RPMI7951 (cell line): ENCODE data around the gene RTF1. TPM values are rescaled to one million over a fixed set of nuclear protein-coding genes. Genes with fewer than 3 reads are reported as not detected.
"Not testable (repeated sequence)": the region's sequence is repeated elsewhere in the genome, so short reads cannot be mapped to it uniquely, and the experiment has no call there.

Source experiments
- DNase-seq: peaks from one replicate; pipeline ENCODE4 v3.0.0-alpha.2; 2012; ENCODE audit warnings: low read depth
- total RNA-seq: library from RNA; depleted of rRNA; stranded (reverse); fragments of >200 nt; shearing (Covaris generic); gene quantifications from 2 replicates; pipeline ENCODE4 v1.2.3, GENCODE V29; 2014

Gene RTF1
- total RNA-seq, 1 experiment from 2014 or later, result 25.1 TPM

DNA sequence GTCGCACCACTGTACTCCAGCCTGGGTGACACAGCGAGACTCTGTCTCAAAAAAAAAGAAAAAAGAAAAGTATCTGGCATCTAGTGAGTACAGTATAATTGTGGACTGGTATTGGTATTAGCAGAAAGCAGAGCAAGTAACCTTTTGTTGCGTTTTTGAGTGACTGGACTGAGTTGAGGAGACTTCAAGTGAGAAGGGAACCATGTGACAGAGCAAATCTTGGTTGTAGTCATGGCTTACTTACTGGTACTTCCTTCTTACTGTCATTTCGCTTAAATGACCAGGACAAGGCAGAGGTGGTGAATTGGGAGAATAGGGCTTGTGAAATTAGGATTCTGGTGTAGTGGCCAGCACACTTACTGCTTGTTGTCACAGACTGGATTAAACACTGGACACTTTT lies 20.6 kb downstream of the RTF1 start:
- no peak for DNase-seq

DNA sequence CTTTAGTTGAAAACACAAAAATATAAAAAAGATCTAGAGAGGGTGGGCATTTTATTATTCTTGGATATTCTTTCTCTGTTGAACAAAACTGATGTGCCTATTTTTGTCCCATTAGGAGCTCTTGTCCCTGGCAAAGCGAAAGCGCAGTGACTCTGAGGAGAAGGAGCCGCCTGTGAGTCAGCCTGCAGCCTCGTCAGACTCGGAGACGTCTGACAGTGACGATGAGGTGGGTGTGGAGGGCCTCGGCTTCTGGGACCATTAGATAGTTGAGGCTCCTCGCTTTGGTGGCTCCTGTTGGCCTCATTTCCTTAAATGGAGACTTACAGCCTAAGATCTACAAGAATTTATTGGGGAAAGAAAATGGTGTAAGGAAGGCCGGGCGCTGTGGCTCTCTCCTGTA lies 21.3 kb downstream of the RTF1 start:
- no peak for DNase-seq

DNA sequence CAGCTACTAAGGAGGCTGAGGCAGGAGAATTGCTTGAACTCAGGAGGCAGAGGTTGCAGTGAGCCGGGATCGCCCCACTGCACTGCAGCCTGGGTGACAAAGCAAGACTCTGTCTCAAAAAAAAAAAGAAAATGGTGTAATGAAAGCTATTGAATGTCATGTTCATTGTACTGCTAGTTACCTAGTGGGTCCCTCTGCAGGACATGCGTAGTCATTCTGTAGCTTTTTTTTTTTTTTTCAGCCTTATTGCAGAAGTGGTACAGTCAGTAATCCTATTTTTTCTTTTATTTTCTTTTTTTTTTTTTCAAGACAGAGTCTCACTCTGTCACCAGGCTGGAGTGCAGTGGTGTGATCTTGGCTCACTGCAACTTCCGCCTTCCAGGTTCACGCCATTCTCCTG lies 21.9 kb downstream of the RTF1 start:
- DNase-seq, result not testable (repeated sequence)

DNA sequence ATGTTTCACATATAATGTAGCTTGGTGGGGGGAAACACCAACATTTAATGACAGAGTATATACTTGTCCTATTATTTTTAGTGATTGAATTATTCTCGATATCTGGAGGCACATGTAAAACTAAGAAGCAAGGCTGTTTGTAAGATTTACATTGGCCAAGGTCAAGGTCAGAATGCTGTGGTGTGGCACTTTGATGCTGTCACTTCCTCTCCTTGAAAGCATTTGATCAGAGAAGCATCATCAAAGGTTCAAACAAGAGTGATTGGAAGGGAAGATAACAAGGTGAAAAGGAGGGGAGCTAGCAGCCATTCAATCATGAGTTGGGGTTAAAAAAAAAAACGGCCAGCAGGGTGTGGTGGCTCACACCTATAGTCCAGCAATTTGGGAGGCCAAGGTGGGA lies 26.4 kb downstream of the RTF1 start:
- DNase-seq, result no peak

DNA sequence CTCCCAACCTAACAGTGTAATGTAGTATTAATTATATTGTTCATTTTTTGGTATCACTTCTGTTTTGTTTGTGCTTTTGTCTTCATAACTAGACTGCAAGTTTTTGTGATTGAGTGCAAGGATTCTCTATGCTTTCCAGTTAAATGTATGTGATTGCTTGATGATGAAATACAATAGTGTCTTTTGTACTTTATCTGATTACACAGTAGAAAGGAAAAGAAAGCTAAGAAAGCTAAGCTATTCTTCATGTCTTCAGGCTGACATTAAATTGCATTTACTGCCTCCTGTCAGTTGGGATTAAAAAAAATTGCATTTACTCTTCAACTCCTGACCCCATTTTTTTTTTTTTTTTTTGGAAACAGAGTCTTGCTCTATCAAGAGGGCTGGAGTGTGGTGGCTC lies 28.5 kb downstream of the RTF1 start:
- DNase-seq, result no peak

DNA sequence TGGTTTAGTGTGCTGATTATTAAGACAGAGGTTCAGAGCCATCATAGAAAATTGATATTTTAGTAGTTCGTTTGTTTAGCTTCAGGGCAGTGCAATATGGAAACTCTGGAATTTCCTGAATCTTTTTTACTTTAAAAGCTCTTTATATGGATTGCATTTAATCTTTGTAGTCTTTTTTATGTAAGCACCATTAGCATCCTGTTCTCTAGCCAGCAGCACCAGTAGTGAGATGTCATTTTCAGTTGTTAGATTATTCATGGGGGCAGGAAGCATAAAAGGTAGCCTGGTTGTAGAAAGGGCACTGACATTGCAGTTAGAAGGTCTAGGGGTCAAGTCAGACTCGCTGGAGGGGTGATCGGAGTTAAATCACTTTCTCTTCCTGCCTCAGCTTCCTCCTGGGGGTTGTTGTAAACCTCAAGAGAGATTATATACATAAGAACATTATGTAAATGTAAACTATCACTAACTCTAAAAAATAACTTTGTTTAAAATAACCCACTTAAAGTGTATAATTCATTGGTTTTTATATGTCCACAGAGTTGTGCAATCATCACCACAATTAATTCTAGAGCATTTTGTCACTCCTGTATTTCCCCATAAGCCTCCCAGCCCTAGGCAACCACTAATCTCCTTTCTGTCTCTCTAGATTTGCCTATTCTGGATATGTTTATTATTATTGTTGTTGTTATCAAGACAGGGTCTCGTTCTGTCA lies 45.3 kb downstream of the RTF1 start:
- DNase-seq, result no peak

DNA sequence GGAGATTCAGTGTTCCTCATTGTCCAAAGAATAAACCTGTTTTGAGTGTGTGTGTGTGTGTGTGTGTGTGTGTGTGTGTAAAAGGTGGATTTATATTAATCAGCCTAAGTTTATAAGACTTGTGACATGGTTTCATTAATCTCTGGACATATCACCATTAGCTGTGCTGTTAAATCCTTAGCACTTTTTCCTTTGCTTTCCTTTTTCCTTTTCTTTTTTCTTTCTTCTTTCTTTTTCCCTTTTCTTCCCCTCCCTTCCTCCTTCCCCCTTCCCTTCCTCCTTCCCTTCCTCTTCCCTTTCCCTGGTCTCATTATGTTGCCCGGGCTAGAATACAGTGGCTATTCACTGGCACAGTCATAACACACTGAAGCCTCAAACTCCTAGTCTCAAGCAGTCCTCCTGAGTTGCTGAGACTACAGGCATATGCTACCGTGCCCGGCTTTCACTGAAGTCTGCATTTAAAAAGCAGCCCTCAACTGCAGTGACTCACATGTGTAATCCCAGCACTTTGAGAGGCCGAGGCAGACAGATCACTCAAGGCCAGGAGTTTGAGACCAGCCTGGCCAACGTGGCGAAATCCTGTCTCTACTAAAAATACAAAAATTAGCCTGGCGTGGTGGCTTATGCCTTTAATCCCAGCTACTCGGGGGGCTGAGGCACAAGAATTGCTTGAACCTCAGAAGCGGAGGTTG lies 48.1 kb downstream of the RTF1 start:
- DNase-seq, result no peak

DNA sequence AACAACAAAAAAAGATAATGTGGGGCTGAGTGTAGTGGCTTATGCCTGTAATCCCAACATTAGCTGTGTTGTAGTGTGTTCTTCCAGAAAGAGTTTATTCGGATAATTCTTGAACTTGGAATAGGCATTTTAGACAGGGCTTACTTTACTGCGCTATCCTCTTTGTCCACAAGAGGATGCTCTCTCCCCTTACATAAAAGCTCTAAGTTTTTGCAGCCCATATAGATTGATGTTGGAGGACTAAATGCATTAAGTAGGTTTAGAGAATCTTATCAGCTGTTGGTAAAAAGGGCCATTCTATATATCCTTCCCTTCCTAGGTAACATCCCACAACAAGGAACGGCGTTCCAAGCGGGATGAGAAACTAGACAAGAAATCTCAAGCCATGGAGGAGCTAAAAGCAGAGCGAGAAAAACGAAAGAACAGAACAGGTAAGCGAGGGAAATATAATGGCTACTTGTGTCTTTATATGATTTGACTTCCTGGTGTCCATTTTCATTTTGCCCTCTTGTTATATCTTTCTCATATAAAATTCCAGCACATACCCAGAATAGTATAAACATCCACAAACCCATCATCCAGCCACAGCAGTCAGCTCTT lies 49.0 kb downstream of the RTF1 start:
- DNase-seq, result peak; percentile 64

DNA sequence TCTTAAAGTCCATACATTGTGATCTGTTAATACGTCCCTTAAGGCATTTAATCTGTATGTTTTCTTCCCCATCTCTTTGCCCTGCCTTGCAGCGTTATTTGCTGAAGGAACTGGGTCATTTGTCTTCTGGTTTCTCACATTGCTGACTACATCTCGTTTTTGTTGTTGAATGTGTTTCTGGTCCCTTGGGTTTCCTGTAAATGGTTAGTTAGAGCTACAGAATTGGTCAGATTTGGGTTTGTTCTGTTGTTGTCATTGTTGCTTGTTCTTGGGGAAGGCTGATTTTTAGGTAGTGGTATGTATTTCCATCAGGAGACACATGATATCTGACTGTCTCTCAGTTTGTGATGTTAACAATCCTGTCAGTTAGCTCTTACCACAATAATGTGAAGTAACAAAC lies 49.8 kb downstream of the RTF1 start:
- no peak for DNase-seq

DNA sequence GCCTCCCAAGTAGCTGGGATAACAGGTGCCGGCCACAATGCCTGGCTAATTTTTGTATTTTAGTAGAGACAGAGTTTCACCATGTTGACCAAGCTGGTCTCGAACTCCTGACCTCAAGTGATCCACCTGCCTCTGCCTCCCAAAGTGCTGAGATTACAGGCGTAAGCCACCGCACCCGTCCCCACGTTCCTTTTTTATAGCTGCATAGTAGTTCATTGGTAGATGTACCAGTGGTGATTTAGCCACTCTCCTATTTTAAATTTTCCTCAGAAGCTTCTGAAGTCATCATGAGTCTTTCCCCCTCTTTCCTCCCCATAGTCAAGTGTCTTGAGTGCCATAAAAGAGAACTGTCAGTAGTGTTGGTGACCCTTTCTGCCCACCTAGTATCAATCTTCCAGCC lies 52.7 kb downstream of the RTF1 start:
- DNase-seq, result not testable (repeated sequence)

DNA sequence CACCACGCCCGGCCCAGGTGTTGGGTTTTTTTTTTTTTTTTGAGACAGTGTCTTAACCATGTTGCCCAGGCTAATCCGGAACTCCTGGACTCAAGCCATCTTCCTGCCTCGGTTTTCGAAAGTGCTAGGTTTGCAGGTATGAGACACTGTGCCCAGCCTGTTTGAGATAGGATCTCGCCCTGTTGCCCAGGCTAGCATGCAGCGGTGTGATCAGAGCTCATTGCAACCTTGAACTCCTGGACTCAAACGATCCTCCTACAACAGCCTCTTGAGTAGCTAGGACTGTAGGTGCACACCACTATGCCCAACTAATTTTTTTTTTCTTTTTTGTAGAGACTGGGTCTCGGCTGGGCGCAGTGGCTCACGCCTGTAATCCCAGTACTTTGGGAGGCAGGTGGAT lies 56.5 kb downstream of the RTF1 start:
- no peak for DNase-seq

DNA sequence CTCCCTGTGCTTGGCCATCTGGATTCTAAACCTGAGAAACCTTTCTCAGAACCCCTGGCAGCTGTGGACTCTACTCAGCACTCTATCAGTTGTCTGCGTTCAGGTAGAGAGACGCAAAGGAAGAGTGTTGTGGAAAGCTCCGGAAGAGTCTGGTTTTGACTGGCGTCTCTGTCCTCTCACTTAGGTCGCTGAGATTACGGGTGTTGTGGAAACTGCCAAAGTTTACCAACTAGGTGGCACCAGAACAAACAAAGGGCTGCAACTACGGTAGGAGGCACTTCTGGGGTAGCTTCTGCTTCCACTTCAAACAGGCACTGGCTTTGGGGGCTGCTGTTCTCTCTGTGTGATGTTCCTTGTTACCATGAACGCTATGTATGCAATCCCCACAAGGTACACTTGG lies 57.5 kb downstream of the RTF1 start:
- DNase-seq, result no peak

DNA sequence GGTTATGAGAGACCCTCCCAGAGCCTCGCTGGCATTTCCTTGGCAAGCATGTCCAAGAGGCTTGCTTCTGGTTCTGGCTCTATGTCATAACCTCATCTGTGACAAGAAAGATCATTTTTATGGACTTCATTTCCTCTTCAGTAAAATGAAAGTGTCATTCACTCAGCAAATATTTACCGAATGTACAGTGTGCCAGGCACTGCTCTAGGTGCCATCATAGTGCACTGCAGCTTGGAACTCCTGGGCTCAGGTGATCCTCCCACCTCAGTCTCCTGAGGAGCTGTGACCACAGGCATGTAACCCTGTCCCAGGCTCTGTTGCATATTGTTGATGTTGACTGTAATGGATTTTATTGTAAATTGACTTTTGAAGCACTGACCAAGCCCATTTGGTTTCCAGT lies 58.0 kb downstream of the RTF1 start:
- no peak for DNase-seq

DNA sequence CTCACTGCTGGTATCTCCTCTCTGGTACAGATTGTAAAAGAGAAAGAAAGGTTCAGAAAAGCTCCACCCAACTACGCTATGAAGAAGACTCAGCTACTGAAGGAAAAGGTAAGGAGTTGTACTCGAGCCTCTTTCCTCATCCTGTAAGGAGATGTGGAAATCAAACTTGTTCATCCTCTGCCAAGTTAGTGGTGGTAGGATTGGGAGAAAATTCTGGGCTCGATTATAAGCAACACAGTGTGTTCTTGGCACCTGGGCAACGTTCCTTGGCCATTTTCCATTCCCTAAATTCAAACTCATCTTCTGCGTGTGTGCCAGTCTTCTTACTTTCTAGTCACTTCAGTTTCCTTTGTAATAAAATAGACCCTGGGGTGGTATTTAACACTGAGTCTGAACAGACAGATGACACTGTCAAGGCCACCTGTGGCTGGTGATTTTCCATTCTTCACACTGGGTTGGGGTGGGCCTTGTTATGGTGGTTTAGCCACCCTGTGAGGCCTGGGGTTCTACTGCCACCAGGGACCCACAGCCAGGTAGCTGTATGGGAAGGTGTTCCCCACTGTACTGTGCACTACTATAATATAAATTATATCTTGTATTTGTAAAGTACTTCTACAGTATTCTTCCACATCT lies 59.6 kb downstream of the RTF1 start:
- DNase-seq, result no peak

DNA sequence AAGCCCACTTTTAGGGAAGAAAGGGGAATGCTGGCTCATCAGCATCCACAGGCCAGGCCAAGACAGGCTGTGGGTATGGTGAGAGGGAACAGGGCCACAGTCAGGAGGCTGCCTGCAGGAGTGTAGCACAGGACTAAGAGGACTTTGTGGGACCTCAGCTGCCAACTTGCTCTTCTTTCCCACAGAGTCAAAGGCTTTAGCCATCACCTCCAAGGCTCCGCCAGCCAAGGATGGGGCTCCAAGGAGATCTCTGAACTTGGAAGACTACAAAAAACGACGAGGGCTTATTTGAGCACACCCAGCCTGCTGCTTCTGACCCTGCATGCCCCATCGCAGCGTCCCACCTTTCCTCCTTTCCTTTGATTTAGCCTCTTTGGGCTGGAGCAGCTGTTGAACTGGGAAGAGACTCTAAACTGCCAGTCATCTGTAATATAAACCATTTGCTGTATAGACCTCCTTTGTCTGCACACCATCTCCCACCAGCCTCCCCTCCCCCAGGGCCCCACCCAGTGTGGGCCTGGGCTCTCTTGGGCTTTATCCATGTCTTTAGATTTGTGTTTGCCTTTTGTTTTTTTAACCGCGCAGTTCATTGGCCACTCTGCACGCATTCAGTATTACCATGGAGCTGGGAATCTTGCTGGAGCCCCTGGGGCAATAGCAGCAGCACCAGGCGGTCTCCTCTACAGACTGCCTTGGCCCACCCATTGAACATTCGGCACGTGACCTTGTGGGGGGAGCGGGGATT lies 63.7 kb downstream of the RTF1 start:
- DNase-seq, result no peak

DNA sequence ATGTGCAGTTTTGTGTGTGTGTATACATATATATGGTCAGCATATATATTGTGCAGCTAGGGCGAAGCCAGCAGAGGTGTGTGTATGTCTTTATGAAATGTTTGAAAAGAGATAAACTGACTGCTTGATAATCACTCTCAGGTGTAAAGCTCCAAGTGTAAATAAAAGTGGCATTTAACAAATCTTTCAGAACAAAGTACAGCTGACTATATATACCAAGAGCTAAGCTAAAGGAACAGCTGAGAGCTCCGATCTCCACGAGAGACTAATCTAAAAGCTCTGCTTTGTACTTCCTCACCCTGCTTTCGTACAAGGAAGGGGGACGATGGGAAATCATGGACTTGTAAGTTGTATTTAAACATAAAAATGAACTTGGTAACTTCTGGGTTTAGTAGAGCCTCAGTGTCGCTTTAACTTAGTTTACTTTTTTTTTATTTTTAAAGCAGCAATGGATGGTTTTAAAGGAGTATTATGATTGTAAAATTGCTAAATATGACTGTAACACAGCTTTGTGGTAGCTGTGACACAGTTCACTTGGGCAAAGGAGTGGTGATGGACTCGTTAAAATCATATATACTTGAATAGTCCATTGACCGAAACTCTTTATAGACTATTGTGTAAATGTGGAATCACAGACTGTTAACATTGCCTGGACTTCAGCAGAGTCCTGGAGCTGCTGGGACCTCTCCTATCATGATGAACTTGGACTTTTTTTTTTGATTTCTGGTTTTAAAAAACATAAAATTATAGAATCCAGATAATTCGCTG lies 65.4 kb downstream of the RTF1 start:
- DNase-seq, result no peak

DNA sequence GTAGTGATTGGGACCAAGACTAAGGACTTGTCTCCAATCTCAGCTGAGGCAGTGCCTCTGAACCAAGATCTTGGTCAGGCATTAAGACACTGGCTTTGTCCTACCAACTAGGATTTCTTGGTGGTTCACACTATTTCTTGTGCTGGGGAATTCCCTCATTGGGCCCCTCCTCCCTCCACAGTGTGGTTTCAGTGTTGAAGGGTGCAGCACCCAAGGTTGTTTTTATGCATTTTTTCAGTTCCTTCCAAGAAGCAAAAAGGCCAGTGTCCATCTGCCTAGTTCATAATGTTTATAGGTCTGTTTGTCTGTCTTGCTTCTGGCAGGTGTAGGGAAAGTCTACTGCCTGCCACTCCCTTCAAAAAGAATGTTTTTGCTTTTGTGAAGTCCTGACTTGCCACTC lies 66.2 kb downstream of the RTF1 start:
- no peak for DNase-seq

DNA sequence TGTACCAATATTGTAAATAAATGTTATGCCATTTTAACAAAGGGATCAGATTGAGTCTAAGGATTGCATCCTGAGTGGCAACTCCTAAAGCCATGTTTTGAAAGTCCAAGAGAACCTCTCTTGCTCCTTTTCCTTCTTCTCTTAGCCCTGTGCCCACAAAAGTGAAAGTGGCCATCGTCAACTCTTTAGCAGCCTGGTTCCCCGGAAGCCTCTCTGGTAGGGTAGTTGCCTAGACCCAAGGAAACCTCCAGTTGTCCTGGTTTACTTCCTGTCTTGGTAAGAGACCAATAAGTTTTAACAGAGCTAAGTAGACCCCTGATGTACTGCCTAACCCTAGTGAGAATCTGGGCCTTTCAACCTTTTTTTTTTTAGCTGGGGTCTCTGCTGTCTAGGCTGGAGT lies 66.6 kb downstream of the RTF1 start:
- DNase-seq, result no peak

DNA sequence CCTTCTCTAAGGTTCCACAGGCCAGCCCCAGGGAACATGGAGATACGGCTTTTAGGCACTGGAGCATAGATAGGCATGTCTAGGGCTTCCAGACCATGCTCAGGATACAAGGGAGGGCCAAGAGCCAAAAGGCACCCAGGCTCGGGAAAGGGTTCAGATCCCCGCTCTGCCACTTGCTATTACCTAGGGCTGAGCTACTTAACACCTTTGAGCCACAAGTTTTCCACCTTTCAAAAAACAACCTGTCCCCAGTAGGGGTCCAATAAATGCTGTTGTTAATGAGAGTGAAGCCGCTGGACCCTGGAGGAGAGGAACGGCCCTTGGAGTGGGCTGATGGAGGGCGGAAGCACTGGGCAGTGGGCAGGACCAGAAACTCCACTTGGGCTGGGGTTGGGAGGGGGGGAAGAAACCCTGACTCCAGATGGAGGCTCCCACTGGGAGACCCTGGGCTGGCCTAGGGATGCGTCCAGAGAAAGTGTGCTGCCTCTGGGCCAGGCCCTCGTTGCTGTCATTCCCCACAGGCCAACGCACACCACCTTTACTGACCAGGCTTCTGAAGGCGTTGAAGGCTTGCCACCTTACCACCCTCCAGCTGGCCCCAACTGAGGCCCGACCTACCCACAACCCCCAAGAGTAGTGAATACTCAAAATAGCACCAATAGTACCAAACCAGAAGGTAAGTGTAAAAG lies 68.2 kb downstream of the RTF1 start:
- DNase-seq, result no peak

DNA sequence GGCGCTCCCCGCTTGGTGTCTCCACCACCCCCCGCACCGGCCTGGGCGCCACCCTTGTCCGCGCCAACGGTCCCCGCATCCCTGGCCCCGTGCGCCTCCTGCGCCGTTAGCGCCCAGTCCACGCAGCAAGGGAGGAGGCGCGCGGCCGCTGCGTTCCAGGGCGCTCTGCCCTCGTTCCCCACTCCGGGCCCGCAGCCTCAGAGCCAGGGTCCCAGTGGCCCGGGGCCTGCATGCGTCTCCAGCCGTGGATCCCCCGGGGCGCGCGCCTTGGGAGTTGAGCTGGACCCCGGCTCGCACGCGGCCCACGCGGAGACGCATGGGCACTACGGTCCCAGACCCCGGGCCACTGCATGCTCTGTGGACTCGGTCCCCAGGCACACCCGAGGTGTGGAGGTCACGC lies 69.4 kb downstream of the RTF1 start:
- no peak for DNase-seq

DNA sequence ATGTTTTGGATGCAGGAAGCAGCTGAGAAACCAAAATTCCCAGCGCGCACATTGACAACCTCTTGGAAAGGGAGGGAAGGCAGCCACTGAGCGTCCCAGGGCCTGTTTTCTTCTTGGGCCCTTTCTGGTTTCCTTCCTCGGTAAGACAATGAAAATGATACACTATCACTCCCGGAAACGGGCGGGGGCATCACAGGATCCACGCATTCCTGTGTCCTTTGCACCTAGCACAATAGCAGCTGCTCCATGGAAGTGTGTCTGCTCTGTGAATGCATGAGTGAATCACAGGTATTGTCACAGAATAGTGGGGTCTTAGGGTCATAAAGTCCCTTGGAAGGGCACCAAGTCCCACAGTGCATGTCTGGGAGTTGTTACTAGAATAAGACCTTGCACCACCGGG lies 70.5 kb downstream of the RTF1 start:
- DNase-seq, result no peak
